Measurements from ENCODE around the gene AMELX. TPM values are rescaled to one million over a fixed set of nuclear protein-coding genes. Genes with fewer than 3 reads are reported as not detected.

AMELX gene
- total RNA-seq, 1 donor from 2014 or later = not detected

DNA sequence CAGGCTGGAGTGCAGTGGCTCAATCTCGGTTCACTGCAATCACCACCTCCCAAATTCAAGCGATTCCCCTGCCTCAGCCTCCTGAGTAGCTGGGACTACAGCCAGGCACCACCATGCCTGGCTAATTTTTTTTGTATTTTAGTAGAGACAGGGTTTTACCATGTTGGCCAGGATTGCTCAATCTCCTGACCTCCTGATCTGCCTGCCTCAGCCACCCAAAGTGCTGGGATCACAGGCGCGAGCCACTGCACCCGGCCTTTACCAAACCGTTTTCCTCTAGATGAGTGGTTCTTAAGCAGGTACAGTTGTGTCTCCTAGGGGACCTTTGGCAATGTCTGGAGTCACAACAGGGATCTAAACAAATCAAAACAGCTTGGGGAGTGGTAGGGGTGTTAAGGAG lies 11.6 kb downstream of the AMELX start:
- TF ChIP-seq, protein P1, sequence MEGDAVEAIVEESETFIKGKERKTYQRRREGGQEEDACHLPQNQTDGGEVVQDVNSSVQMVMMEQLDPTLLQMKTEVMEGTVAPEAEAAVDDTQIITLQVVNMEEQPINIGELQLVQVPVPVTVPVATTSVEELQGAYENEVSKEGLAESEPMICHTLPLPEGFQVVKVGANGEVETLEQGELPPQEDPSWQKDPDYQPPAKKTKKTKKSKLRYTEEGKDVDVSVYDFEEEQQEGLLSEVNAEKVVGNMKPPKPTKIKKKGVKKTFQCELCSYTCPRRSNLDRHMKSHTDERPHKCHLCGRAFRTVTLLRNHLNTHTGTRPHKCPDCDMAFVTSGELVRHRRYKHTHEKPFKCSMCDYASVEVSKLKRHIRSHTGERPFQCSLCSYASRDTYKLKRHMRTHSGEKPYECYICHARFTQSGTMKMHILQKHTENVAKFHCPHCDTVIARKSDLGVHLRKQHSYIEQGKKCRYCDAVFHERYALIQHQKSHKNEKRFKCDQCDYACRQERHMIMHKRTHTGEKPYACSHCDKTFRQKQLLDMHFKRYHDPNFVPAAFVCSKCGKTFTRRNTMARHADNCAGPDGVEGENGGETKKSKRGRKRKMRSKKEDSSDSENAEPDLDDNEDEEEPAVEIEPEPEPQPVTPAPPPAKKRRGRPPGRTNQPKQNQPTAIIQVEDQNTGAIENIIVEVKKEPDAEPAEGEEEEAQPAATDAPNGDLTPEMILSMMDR (IDR thresholded peaks at IDR 0.05; ENCODE audit: unreplicated experiment) = no peak
- no peak for DNase-seq (ENCODE audit: low spot score in 2 of 2, unreplicated experiment in 2 of 2)
- H3K36me3 Mint-ChIP-seq = no peaks in the 10 kb centered on the region
- no peaks in the 10 kb centered on the region for H3K27me3 Mint-ChIP-seq (ENCODE audit: low read depth)
- H3K9me3 Mint-ChIP-seq = peaks cover 21% of the 10 kb centered on the region
- no peak overlapping the region for H3K4me3 Mint-ChIP-seq
- H3K27ac Mint-ChIP-seq = no peak overlapping the region
- peaks cover 2% of the 10 kb centered on the region for H3K4me1 Mint-ChIP-seq

DNA sequence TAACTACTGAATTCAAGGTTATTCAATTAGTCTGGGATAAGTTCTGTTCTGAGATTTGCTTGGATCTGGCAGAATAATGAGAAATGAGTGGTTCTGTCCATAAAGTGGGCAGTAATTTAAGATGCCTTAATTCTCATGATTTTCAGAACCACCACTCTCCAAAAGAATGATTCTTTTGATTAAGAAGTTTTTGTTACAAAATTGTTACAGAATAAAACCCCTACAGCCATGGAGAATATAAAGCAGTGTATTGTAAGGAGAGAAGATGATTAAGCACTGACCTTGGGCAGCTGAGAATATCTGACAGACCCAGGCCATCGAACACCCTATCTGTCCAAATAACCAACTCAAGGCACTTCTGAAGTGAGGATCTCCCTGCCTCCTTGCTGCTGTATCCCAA lies 12.4 kb downstream of the AMELX start:
- no peaks in the 10 kb centered on the region for H3K27me3 Mint-ChIP-seq (ENCODE audit: low read depth)
- no peak overlapping the region for H3K4me3 Mint-ChIP-seq
- H3K4me1 Mint-ChIP-seq = peaks cover 2% of the 10 kb centered on the region
- H3K36me3 Mint-ChIP-seq = no peaks in the 10 kb centered on the region
- TF ChIP-seq, protein P1 (IDR thresholded peaks at IDR 0.05; ENCODE audit: unreplicated experiment) = no peak
- H3K9me3 Mint-ChIP-seq = peaks cover 23% of the 10 kb centered on the region
- DNase-seq (ENCODE audit: low spot score in 2 of 2, unreplicated experiment in 2 of 2) = no peak
- H3K27ac Mint-ChIP-seq = no peak overlapping the region

DNA sequence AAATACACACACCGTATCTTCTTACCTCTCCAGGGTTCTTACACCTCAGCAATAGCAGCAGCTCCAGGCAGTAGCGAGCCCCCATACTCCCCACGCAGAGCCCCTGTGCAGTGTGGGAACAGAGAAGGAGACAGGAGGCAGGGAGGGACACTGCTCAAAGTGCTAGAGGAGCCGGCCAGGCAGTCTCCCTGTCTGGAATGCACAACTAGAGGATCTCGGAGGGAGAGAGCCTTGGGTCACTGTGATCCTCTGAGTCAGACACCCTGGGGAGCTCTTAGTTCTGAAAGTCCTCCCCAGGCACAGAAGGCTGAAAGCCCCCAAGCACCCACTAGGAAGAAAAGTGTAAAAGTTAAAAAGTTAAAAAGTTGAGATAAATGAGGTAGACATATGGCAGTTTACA lies 16.0 kb downstream of the AMELX start:
- peaks cover 31% of the 10 kb centered on the region for H3K9me3 Mint-ChIP-seq
- no peak for DNase-seq (ENCODE audit: low spot score in 2 of 2, unreplicated experiment in 2 of 2)

DNA sequence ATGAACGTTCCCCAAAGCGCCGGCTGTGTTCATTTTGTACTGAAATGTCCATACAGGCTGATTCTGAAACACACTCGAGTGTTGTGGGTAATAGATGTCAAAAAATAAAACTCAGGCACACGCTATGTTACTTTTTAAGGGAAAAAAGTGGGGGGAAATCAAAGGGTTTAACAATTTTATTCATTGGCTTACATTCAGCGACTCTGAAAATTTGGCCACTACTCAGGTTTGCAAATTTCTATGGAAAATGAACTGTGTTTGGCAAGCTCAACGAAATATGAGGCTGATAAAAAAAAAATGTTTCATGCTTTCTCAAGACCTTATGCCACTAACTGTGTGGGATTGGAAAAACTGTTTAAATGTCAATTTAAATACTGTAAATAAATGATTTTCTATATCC lies 18.5 kb downstream of the AMELX start:
- DNase-seq (ENCODE audit: low spot score in 2 of 2, unreplicated experiment in 2 of 2) = no peak
- Mint-ChIP-seq H3K27ac (no peak overlapping the region), H3K36me3 (no peaks in the 10 kb centered on the region), H3K4me1 (peaks cover 2% of the 10 kb centered on the region), H3K4me3 (no peak overlapping the region), H3K9me3 (peaks cover 22% of the 10 kb centered on the region), H3K27me3 (ENCODE audit: low read depth) (no peaks in the 10 kb centered on the region)
- TF ChIP-seq, protein P1 (IDR thresholded peaks at IDR 0.05; ENCODE audit: unreplicated experiment) = no peak

More for the DNA sequence above, 16.0 kb downstream of the AMELX start:
- Mint-ChIP-seq H3K36me3 (no peaks in the 10 kb centered on the region), H3K4me1 (peaks cover 2% of the 10 kb centered on the region), H3K27ac (no peak overlapping the region), H3K4me3 (no peak overlapping the region), H3K27me3 (ENCODE audit: low read depth) (no peaks in the 10 kb centered on the region)
- TF ChIP-seq, protein P1 (IDR thresholded peaks at IDR 0.05; ENCODE audit: unreplicated experiment) = no peak

DNA sequence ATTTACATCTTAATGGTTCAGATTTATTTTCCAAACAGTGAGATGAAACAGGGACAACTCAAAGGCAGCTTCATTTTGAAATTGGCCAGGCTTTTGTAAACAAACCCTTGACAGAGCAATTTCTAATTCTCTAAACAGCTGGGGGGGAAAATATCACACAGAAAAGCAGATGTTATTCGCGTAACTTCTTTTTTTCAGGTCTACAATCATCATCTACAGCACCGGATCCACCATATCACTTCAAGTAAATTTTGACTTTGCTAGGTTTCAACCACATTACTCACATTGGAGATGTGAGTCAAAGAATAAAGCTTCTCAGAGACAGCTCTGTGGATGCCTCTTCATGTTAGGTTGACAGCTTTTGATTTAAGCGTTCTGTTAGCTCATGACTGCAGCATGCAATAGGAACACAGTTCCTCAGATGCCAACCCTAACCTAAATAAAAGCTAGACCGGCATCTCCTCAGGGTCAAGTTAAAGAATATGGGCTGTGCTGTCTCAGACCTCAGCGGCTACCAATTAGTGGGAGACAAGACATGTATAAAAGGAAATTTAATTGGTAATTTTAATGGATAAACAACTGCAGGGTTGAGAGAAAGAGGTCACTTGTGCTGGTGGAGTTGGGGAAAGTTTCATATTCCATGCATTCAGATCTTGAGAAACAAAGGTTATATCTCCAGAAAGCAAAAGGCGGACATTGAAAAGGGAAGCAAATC lies 26.8 kb downstream of the AMELX start:
- Mint-ChIP-seq H3K9me3 (peaks cover 17% of the 10 kb centered on the region), H3K27me3 (ENCODE audit: low read depth) (no peaks in the 10 kb centered on the region), H3K4me1 (peaks cover 8% of the 10 kb centered on the region), H3K36me3 (no peaks in the 10 kb centered on the region), H3K27ac (no peak overlapping the region), H3K4me3 (no peak overlapping the region)
- TF ChIP-seq, protein P1 (IDR thresholded peaks at IDR 0.05; ENCODE audit: unreplicated experiment) = no peak
- DNase-seq (ENCODE audit: low spot score in 2 of 2, unreplicated experiment in 2 of 2) = no peak

Data from mesothelial cell of epicardium (in vitro differentiated cells).